Left renal pelvis (tissue), 4 donors: ENCODE results near the gene SNX15. TPM values are rescaled to one million over a fixed set of nuclear protein-coding genes. Genes with fewer than 3 reads are reported as not detected.
A peak's percentile ranks its signal among the peaks of the same experiment; 100 is the strongest.
"Not testable (repeated sequence)": the region's sequence is repeated elsewhere in the genome, so short reads cannot be mapped to it uniquely, and the experiment has no call there.

Source experiments
- DNase-seq, 4 donors: peaks; one replicate each; pipeline ENCODE4 v3.0.0-alpha.2; 2013; ENCODE audit warnings: low read depth in 4 of 4, low spot score in 3 of 4
- polyA plus RNA-seq, 4 donors: library from polyadenylated mRNA; unstranded; fragments of 120-200 nt; gene quantifications; one replicate each; pipeline ENCODE4 v1.2.1, GENCODE V29; 2013; ENCODE audit not compliant: insufficient read length in 4 of 4

Gene SNX15
- polyA plus RNA-seq, 4 donors: 25.3 to 32.4 (median 28.6) TPM

DNA sequence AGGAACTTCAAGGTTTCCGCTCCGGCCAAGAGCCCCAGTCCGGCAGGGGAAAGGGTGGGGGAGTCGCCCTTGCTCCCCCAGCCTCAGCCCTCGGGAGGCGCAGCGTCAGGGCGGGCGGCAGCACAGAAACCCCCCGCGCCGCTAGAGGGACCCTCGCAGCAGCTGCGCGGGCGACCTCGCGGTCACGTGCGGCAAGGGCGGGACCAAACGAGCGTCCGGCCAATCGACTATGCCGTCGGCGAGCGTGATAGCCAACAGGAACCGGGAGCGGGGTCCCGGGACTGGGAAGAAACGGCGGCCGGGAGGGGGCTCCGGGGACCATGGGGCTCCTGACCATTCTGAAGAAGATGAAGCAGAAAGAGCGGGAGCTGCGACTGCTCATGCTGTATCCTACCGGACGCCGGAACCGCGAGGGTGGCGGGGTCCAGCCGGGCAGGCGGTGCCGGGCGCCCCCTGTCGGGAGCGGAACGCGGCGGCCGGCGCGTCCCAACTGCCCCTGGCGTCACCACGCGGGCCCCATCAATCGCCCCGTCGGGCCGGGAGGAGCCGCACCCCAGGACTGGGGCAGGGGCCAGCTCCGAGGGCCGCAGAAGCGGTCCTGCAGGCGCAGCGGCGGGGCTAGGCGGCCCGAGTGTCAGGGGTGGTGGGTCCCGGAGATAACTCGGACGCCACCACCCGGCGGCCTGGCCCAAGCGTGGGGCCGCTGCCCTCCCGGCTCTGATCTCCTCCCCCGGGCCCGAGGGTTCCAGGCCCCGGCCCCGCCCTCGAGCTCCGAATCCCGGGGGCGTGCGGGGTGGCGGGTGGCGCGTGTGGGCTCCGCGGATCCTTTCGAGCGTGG is 13.1 kb upstream of the SNX15 start, which contains the start of gene ARL2:
Gene ARL2 (plus strand): TSS at position 273 of the 838 bp plus-strand sequence. CDS start 48 bp downstream, at position 321.
- DNase-seq: peak; percentile 80 to 89 (median 84)

DNA sequence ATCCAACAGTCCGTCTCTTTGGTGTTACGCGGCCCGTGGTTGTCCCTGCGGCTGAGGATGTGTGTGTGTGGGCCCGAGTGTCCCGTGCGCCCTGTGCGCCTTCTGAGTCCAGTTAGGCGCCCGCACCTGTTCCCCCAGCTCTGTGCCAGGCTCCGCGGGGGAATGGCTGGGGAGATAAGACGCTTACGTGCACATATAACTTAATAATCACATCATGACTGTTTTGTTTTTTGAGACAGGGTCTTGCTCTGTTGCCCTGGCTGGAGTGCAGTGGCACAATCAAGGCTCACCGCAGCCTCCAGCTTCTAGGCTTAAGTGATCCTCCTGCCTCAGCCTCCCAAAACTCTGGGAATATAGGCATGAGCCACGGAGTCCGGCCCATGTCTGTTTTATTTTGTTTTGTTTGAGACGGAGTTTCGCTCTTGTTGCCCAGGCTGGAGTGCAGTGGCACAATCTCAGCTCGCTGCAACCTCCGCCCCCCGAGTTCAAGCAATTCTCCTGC is 12.5 kb upstream of the SNX15 start:
- DNase-seq: no peak

DNA sequence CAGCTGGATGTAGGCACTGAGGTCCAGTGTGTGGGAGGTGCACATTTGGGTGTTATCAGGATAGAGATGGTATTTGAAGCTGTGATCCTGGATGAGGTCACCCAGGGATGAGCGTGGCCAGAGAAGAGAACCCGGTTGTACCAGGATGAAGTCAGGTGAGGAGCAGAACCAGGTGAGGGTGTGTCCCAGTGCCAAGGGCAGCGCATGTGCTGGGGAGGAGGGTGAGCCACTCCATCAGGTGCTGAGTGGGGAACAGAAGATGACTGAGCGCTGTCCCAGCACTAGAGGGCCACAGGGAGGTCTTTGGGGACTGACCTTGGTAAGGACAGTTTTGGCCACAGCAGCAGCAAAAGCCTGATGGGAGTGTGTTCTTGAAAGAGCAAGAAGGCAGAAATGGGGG is 10.5 kb upstream of the SNX15 start:
- DNase-seq: no peak

DNA sequence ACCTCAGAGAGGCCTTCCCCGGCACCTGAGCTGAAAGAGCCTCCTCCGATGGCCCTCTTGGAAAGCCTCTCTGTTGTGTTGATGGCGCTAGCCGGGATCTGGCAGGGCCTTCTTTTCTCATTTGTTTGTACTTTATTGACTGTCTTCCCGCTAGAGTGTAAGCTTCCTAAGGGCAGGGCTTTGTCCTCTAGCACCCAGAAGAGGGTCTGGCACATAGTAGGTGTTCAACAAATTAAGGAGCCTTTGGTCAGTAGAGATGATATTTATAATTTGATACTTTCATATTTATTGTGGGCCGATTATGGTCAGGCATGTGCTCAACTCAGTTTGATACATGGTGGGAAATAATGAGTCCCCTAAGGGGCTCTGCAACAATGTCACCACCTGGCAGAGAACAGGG is 9.3 kb upstream of the SNX15 start:
- no peak for DNase-seq

DNA sequence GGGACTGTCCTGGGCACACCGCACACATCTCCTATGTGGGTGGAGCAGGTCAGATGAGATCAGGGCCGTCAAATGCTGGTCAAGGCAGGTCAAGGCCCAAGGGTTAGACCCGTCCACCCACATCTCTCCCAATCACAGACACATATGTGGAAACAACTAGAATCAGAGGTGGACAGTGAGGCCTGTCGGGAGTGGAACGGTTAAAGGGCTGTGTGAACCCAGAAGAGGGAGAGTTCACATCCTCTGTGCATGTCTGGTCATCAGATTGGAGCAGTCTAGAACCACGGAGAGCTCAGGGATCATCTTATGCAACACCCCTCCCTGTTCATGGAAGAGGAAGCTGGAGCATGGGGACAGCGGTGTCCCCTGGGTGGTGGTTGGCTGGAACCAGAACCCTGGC is 7.4 kb upstream of the SNX15 start:
- DNase-seq: no peak

DNA sequence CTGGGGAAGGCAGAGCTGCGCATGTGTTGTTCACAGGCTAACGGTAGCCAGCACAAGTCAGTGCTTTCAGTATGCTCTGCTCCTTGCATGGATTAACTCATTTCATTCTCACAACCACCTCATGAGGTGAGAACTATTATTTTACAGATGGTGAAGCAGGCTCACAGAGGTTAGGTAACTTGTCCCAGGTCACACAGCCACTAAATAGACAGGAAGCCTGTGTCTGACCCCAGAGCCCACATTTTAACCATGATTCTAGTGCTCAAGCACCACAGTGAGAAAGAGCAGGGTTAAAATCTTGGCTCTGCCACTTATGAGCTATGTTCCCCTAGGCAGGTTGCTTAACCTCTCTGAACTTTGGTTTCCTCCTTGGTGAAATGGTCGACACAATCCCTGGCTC is 6.2 kb upstream of the SNX15 start:
- DNase-seq: no peak

DNA sequence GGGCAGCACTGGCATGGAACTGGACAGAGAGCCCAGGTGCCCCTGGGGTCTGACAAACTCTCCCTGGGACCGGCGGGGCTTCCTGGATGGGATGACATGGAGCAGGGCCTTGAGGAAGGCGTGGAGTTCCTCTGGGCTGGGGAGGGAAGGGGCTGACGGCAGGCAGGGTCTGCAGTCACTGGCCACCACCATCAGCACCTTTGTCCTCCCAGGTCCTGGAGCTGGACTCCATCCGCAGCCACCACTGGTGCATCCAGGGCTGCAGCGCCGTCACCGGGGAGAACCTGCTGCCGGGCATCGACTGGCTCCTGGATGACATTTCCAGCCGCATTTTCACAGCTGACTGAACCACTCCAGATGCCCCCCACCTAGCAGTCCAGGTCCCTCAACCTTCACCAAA is 5.7 kb upstream of the SNX15 start:
- DNase-seq: no peak

DNA sequence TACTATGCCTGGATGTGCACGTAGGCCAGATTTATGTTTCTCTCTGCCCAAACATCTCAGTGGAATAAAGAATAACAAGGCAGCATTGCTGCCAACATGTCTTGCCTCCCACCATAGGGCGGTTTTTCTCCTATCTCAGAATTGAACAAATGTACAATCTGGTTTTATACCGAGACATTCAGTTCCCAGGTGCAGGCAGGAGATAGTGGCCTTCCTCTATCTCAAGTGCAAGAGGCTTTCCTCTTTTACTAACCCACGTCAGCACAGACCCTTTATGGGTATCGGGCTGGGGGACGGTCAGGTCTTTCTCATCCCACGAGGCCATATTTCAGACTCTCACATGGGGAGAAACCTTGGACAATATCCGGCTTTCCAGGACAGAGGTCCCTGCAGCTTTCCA is 3.7 kb upstream of the SNX15 start:
- not testable (repeated sequence) for DNase-seq

DNA sequence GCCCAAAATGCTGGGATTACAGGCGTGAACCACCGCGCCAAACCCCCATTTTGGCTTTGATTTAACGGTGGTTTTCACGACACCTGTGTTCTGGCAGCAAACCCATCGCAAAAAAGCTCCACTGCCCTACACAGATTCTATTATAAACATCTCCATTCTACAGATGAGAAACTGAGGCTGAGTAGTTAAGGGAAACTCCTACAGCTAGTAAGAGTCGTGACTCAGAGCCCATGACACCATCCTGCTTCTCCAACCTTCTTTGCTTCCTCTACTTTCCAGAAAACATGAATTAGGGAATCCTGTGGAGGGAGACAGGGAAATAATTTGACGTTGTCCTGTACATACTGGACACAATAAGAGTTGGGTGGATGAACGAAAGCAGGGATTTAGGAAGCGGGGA is 429 bp upstream of the SNX15 start:
- no peak for DNase-seq

DNA sequence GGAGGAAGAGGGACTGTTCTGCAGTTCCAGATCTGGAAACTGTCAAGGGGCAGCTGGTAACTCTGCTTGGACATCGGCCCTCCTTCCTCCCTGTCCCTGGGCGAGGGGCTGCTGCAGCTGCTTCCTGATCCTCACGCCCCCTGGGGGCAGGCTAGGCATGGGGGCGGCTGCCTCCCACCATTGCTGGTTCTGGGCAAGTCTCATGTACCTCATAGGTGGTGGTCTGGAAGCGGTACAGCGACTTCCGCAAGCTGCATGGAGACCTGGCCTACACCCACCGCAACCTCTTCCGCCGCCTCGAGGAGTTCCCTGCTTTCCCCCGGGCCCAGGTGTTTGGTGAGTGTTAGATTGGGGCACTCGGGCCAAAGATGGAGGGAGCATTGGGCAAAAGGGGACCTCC is 5.0 kb downstream of the SNX15 start:
- no peak for DNase-seq

DNA sequence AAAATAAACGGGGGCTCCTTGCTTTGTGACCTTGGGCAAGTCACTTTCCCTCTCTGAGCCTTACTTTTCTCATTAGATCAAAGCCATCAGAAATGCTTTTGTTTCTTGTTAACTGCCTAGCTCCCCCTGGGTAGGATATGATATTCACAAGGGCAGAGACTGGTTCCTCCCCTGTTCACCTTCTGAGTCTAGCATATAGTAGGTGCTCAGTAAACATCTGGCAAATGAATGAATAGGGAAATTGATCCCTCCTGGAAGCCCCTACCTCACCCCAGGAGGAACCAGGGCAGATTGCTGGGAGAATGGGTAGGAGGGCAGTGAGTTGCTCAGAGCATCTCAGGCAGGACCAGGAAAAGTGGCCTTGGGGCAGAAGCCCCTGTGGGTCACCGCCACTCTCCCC is 7.2 kb downstream of the SNX15 start:
- DNase-seq: no peak

DNA sequence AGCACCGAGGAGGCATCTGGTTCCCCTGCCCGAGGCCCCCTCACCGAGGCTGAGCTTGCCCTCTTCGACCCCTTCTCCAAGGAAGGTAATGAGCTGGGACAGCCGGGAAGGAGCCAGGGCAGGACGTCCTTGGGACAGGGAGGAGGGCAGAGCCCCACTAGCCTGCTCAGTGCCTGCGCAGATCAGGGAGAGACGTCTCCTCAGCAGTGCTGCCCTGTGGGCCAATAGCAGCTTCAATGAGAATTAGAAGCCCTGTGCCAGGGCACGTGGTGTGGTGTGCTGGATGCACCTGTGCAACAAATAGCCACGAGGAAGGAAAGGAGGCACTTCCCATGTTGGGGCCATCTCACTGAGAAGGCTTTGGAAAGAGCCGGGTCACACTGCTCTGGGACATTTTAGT is 8.3 kb downstream of the SNX15 start:
- DNase-seq: no peak

DNA sequence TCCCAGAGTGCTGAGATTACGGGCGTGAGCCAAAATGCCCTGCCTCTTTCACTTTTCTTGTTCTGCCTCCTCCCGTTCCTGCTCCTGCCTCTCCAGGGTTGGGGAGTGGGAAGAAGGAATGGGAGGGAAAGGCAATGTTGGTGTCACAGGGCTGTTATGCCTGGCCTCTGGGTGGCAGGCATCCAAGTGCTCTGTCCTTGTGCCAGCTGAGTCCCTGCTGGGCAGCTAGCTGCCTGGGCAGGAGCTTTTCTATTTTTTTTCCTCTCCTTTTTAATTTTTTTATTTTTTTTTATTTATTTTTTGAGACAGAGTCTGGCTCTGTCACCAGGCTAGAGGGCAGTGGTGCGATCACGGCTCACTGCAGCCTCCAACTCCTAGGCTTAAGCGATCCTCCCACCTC is 9.7 kb downstream of the SNX15 start:
- DNase-seq: no peak

DNA sequence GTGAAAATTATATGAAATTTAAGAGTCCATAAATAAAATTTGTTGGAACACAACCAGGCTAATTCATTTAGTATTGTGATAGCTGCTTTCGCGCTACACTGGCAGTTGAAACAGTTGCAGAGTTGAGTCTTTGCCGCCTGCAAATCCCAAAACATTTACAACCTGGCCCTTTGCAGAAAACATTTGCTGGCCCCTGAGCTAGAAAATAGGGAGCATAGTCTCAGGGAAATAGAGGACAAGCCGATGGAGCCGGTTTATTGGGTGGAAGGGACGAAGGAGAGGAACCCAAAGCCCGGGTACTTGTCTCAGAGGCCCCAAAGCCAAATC is 13.2 kb downstream of the SNX15 start:
- DNase-seq: no peak

DNA sequence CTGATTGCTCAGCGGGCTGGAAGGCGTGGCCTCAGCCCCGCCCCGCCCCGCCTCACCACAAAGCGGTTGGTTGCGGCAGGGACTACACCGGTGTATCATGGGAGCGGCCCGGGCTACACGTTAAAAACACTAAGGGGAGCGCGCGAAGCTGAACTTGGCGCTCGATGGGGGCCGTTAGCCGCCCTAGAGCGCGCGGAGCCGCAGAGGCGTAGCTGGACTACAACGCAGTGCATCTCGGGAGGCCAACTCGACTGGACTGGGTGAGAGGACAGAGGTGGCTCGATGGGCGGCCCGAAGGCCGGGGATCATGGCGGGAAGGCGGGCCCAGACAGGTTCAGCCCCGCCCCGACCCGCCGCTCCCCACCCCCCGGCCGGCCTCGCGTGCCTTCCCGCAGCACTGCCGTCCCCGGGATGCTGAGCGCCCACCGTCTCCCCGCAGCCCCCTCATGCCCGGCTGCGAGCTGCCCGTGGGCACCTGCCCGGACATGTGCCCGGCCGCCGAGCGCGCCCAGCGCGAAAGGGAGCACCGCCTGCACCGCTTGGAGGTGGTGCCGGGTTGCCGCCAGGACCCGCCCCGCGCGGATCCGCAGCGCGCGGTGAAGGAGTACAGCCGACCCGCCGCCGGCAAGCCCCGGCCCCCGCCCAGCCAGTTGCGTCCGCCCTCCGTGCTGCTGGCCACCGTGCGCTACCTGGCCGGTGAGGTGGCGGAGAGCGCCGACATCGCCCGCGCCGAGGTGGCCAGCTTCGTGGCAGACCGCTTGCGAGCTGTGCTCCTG is 13.8 kb downstream of the SNX15 start, which contains the start of gene SAC3D1:
Gene SAC3D1 (plus strand): TSS at position 364 of the 776 bp plus-strand sequence. CDS start 83 bp downstream, at position 447.
- peak; percentile 77 to 87 (median 81) for DNase-seq

DNA sequence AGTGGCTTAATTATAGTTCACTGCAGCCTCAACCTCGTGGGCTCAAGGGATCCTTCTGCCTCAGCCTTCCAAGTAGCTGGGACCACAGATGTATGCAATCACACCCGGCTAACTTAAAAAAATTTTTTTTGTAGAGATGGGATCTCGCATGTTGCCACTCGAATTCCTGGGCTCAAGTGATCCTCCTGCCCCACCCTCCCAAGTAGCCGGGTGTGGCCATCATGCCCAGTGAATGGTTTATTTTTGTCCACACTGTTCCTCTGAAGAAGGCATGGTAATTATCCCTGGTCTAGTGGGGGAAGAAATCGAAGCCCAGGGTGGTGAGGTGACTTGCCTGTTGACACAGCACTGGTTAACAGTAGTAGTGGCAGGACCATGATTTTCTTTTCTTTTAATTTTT is 15.7 kb downstream of the SNX15 start:
- DNase-seq: no peak

DNA sequence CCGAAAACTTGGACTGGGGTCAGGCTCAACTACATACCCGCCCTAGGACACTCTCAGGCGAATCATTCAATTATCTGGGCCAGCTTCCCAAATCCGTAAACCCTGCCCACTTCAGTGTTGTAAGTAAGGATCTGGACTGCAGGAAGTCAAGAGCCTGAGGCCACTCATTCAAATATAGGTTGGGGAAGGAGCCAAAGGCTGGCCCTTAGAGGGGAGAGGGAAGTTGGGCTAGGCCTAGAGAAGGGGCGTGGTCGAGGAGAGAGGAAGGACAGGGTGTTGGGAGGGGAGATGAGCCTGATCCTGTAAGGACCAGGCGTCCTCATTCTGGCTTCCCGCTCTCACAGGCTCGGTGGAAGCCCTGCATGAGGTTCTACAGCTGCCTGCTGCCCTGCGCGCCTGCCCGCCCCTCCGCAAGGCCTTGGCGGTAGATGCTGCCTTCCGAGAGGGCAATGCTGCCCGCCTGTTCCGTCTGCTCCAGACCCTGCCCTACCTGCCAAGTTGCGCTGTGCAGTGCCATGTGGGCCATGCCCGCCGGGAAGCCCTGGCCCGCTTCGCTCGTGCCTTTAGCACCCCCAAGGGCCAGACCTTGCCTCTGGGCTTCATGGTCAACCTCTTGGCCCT is 16.8 kb downstream of the SNX15 start:
- no peak for DNase-seq

DNA sequence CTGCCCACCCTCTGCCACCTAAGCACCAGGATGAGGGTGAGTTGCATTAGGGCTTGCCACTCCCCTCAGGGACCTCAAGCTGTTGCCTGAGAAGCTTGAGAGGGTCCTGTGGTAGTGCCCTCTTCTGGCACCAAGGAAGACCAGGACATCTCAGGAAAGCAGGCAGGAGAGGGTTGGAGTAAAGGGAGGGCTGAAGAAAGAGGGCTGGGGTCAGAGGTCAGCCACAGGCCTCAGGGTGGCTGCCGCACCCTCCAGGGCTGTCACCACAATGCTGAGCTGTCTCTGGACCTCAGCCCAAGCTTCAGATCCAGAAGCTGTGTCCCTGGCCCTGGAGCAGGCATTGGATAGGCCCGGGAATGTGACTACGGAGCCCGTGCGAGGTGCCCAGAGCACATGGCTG is 17.8 kb downstream of the SNX15 start:
- no peak for DNase-seq

DNA sequence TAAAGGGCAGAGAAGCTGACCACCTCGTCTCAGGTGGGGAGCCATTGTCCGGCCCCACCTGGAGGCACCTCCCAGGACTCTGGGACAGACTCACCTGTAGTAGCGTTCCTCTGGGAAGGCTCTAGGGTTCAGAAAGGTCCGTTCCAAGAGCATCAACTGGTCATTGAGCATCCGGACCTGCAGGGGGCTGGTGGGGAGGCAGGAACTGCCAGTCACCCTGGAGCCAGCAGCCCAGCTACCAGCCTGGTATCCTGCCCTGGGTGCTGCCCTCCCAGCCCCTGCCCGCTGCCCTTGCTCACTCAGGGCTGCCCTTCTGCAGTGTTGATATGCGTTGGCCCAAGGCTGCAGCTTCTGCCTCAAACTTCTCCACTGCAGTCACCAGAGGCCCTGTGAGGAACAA is 18.5 kb downstream of the SNX15 start:
- no peak for DNase-seq

DNA sequence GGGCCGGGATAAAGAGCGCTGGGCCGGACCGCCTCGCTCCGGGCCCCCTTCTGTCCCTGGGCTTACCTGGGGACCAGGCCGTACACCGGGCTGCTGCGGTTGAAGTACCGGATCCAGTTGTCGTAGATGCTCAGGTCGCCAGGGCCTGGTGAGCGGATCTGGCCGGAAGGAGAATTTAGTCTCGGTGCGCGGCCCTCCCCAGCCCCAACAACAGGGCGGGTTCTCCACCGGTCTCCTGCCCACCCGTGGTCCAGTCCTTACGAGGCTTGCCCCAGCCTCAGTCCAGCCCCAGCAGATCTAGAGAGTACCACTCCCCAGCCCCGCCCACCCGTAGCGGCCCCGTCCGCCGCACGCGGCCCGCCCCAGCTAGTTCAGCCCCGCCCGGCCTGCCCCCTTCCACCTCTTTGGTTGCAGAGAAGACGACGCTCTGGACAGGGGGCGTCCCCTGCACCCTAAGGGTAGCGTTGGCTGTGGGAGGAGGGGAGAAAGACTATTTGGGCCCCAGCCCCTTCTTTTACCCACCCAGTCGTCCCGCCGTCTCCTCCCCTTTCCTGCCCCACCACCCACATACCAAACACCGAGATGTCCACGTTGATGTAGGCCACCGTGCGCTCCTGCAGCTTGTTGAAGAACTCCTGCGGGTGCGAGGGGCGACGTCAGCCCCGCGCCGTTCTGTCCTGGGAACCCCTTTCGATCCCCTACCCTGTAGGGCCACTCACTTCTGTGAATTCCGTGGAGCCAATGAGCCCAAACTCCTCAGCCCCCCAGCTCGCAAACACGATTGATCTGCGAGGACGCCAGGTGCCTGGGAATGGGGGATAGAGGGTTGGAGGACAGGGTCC is 20.6 kb downstream of the SNX15 start:
- no peak for DNase-seq
